HG02884 (cell line): ENCODE measurements around the gene SLC29A3.

ENCODE experiments used
- ATAC-seq: cut with Tn5 transposase; IDR thresholded peaks from one replicate; pipeline ENCODE4 v1.9.1; 2021; ENCODE audit warnings: mild to moderate bottlenecking, moderate library complexity; ENCODE audit not compliant: unreplicated experiment

SLC29A3 gene

GRCh38 chr10:71390461-71390835 lies 71.4 kb downstream of the SLC29A3 start:
- ATAC-seq, result no peak

DNA sequence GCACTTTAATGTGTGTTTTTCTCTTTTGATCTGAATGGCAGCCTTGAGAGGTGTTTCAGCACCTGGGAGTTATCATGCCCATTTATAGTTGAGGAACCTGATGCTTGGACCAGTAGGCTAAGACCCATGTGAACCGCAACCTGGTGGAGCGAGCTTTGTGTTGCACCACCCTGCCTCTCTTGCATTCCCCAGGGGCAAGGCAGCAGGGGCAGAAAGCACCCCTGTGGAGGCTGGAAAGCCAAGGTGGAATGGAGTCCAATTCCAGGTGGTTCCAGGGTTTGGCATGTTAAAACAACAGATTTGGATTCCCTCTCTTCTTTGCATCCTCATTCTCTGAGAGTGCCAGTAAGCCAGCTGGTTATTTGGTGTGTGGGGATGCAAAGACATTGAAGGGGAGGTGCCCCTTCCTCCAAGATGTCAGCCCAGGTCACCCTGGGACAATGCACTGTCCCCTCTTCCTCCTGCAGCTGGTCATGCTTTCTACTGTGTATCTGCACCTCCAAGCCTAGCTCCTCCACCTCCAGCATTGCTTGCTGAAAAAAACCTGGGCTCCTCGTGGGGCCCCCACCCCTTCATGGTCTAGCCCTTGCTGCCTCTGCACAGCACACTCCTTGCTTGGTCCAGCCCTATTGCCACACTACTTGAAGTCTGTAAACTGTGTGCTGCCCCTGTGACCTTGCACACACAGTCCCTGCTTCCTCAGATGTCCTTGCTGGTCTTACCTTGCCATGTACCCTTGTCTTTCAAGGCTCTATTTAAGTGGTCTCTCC lies 72.0 kb downstream of the SLC29A3 start:
- ATAC-seq, result no peak

DNA sequence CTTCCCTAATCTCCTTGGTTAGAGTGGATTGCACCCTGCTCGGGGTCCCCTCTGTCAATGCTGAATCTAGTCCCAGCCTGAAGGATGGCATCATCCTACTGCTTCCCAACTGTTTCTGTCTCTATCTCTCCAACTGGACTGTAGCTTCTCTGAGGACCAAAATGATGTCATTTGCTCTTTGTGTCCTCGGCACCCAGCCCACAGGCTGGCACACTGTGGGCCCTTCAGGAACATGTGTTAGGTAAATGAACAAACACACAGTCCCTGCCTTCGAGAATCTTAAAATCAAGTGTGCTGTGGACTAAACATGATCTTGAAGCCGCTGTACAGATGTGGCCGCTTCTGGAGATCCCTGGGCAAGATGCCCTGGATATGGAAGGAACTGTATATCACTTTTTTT lies 72.6 kb downstream of the SLC29A3 start:
- no peak for ATAC-seq

DNA sequence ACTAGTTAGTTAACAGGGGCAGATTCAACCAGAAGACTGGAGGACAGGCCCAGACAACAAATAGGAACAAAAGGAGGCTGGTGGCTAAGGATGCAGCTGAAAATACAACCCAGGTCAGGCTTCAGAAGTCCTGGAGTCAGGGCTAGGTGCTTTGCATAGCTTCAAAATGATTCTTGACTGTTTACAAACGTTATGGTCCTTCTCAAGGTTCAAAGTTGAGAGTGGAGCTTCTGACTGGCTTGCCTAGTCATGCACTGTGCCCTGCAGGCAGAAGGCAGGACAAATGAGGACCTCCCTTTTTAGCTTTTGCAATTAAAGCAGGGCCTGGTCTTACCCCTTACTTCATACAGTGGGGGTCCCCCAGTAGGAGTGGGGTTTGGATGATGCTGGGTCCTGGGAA lies 73.2 kb downstream of the SLC29A3 start:
- no peak for ATAC-seq

DNA sequence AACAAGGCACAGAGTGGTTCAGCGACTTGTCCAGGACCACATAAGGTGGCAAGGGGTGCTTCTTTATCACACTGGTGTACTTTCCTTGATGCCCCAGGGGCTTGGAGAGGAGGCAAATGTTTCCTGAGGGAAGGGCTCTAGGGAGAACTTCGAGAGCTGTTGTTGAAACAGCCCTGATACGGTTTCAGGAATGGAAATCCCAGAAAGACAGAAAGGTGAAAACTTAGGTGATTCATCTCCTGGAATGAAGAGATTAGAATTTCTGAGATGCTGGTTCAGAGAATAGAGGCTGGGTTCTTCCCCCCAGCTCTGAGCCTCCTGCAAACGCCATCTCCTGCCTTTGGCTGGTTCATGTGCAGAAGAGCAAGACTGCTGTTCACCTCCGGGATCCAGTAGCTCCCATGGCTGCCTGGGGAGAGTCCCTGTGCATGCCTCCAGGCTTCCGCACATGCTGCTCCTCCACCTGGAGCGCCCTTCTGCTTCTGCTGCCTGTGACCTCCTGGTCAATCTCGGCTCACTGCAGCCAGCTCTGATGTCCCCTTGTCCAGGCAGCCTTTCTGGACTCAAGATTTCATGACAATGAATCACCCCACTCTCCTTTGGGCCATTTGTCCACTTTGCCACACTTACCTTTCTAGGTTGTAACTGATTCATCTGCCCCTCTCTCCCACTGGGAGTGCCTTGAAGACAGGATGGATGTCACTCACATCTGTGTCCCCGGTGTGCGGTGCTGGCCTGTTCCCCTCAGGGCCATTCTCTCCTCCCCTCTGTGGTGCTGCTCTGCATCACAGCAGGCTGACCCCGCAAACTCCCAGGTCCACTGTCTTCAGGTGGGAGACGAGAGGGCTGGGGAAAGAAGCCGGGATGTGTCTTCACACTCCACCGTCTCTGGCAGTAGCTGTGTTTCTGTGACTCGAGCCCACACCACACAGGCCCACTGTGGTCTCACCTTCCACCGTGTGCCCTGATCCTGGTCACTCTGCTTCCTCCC lies 74.0 kb downstream of the SLC29A3 start:
- ATAC-seq, result no peak

- ATAC-seq, result no peak
These were observed 74.9 kb downstream of the SLC29A3 start for GRCh38 chr10:71393841-71394475.

DNA sequence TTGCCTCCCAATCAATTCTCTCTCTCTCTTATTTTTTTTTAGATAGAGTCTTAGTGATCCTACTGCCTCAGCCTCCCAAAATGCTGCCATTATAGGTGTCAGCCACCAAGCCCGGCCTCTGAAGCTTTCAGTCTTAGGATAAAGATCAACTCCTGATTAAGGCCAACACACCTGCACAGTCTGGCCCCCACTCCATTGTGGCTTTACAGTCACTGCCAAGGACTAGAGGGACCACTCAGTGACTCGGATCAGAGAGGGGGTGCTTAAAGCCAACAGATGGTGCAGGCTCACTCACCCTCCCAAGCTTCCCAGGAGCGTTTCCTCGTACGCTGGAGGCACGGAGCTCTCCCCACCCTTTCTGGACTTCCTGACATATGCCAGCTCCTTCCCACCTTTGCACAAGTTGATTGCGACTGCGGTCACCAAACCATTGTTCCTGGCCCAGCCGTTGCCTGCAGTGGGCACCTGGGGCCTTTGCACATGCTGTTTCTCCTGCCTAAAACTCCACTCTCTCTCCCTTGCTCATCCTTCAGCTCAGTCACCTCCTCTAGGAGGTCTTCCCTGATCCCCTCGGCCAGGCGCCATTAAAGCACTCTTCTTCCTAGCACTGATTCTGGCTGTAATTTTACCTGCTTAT lies 76.0 kb downstream of the SLC29A3 start:
- no peak for ATAC-seq

- no peak for ATAC-seq
These were observed 76.6 kb downstream of the SLC29A3 start for GRCh38 chr10:71395621-71396020.

DNA sequence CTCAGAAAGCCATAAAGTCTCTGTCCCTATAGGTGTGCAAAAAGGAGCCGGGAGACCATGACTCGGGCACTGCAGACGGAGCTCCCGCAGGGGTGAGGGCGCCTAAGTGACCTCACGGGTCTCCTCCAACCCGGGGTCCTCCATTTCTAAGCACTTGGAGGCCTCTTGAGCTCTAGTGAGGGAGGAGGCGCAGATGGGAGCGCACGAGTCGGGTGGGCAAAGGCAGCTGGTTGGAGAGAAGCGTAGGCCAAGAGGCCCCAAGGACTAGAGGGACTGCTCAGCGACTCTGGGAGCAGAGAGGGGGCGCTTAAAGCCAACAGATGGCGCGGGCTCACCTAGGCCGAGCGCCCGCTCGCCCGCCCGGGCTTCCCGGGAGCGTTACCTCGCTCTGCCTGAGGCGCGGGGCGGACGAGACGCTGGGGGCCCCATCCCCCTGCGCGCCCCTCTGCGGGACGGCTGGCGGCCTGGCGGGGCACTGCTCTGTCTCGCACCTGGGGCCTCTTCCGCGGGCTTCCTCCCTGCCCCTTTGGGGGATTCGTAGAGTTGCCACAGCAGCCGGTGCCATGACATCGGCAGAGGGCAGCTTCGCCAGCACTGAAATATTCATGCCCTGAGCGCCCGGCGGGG lies 77.1 kb downstream of the SLC29A3 start:
- no peak for ATAC-seq

DNA sequence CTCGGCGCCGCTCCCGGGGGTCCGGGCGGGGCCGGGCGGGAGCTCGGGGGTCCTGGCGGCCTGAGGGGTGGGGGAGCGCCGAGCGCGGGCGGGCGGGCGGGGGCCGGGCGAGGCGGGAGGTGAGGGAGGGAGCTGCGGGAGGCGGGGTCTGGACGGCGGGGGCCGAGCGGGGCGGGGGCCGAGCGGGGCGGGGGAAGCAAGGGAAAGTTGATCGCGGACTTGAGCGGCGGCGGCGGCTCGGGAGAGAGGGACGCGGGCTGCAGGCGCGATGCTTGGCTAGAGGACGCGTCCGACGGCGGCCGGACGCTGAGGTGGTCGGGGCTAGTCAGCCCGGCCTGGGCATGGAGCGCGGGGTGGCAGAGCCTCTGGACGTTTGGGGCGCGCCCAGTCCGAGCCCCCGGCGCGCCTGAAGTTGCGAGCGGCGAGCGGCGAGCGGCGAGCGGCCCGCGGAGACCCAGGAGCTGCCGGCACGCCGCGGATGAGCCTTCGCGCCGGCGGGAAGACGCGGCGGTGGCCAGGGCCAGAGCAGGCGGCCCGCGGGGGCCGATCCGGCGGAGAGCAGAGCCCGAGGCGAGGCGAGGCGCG lies 77.7 kb downstream of the SLC29A3 start, which contains the start of gene CDH23:
Gene CDH23, plus strand, starts transcription at position 210 of the 585 bp plus-strand sequence. CDS start 42,912 bp downstream, outside the sequence.
- no peak for ATAC-seq

GRCh38 chr10:71397296-71398212 lies 78.5 kb downstream of the SLC29A3 start:
- no peak for ATAC-seq

DNA sequence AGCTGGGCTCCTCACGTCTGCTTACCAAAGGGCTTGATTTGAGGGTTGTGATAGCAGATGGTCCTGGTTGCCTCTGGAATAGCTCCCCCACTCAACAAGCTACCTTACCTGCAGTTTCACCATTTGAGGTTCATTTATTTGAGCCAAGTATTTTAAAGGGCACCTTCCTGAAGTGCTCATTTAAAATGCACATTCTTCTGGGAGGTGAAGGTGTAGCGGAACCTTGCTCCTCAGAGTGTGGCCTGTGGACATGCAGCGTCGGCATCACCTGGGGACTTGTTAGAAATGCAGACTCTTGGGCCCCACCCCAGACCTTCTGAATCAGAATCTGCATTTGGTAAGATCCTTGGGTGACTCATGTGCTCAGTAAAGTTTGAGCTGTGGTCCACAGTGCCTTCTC lies 79.9 kb downstream of the SLC29A3 start:
- ATAC-seq, result no peak

DNA sequence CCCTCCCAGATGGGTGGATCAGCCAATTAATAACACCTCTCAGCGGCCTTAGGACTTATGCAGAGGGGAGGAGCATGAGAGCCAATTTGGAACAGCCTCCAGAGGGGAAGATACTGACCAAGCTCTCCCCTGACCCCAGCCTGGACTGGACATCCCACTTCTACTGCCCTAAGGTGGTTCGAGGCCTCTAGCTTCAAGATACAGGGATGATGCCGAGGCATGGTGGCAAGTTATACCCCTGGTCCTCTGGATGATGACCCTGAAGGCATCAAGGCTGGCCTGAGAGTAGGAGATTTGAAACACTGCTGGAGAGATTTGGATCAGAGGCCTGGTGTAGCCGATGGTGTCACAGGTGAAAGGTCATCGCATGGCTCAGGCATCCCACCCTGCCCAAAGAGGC lies 80.9 kb downstream of the SLC29A3 start:
- no peak for ATAC-seq

DNA sequence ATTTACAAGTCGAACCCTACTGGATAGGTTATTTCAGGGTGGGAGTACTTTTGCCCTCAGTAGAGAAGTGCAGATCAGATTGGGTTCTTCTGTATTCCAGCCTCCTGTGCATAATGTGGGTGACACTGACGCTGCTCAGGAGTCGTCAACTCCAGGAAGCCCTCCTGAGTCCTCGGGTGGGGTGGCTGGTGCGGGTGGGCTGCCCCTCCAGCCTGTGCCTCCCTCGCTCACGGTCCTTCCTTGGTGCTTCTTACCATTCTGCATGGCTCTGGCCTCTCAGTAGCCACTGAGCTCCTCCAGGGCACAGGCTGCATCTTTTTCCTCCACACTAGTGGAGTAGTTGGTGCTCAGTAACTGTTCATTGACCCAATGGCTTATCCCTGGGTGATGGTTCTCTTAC lies 82.0 kb downstream of the SLC29A3 start:
- ATAC-seq, result no peak

GRCh38 chr10:71402005-71402404 lies 82.9 kb downstream of the SLC29A3 start:
- no peak for ATAC-seq

GRCh38 chr10:71404503-71405295 lies 85.6 kb downstream of the SLC29A3 start:
- no peak for ATAC-seq

DNA sequence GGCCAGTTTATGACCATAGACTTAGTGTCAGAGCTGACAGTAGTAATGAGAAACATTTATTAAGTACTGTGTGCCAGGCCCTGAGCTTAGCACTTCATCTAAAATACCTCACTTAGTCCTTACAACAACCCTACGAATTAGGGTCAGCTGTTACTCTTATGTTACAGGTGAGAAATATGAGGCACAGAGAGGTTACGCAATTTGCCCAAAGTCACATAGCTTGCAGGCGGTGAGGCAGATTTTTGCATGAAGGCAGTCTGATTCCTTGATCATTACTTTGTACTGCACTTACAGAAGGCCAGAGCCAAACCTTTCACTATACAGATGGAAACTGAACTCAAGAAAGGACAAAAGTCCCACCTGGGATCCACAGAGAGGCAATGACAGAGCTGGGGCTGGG lies 87.8 kb downstream of the SLC29A3 start:
- ATAC-seq, result no peak
